Astrocyte (in vitro differentiated cells and primary cell): Measurements from ENCODE around the gene NCAM1. TPM values are rescaled to one million over a fixed set of nuclear protein-coding genes. Genes with fewer than 3 reads are reported as not detected.

Source experiments
- DNase-seq: peaks from one replicate; pipeline ENCODE4 v3.0.0-alpha.2; 2010; ENCODE audit warnings: low read depth
- FAIRE-seq: peaks from 2 replicates; lab custom pipeline; 2011; peaks lifted over from hg19 to GRCh38; lab: Jason Lieb, UNC
- H2AFZ ChIP-seq: 2 replicates; pipeline ENCODE4 v1.6.0; 2012; ENCODE audit warnings: low read depth, low read length, inconsistent platforms
- H3K27ac ChIP-seq: 2 replicates; pipeline ENCODE4 v1.5.1; 2011; ENCODE audit warnings: low read depth, low read length, inconsistent platforms
- H3K27me3 ChIP-seq: 2 replicates; pipeline ENCODE4 v1.6.0; 2011; ENCODE audit warnings: low read length, inconsistent platforms; ENCODE audit not compliant: insufficient read depth
- H3K36me3 ChIP-seq: 2 replicates; pipeline ENCODE4 v1.5.1; 2011; ENCODE audit warnings: low read length, inconsistent platforms; ENCODE audit not compliant: insufficient read depth
- H3K4me1 ChIP-seq: 2 replicates; pipeline ENCODE4 v1.5.1; 2011; ENCODE audit warnings: low read length, inconsistent platforms; ENCODE audit not compliant: insufficient read depth
- H3K4me2 ChIP-seq: 2 replicates; pipeline ENCODE4 v1.6.0; 2012; ENCODE audit warnings: low read length, inconsistent platforms
- H3K4me3 ChIP-seq: 2 replicates; pipeline ENCODE4 v1.5.1; 2011; ENCODE audit warnings: low read depth, mild to moderate bottlenecking, low read length, inconsistent platforms; ENCODE audit not compliant: insufficient read depth
- H3K79me2 ChIP-seq: 2 replicates; pipeline ENCODE4 v1.6.0; 2012; ENCODE audit warnings: mild to moderate bottlenecking, low read length, inconsistent platforms; ENCODE audit not compliant: insufficient read depth
- H3K9ac ChIP-seq: 2 replicates; pipeline ENCODE4 v1.6.0; 2012; ENCODE audit warnings: mild to moderate bottlenecking, low read length, inconsistent platforms
- H3K9me3 ChIP-seq: 2 replicates; pipeline ENCODE4 v1.5.1; 2012; ENCODE audit warnings: low read depth, mild to moderate bottlenecking, low read length, inconsistent platforms; ENCODE audit not compliant: insufficient read depth
- H4K20me1 ChIP-seq: 2 replicates; pipeline ENCODE4 v1.6.0; 2012; ENCODE audit warnings: low read length, inconsistent platforms; ENCODE audit not compliant: insufficient read depth
- H3K27ac Mint-ChIP-seq: one replicate; pipeline ENCODE4 v1.8.0; 2021; ENCODE audit warnings: mild to moderate bottlenecking, mixed read lengths; ENCODE audit not compliant: unreplicated experiment
- H3K27me3 Mint-ChIP-seq: one replicate; pipeline ENCODE4 v1.8.0; 2021; ENCODE audit warnings: low read depth, mixed read lengths; ENCODE audit not compliant: unreplicated experiment
- H3K36me3 Mint-ChIP-seq: one replicate; pipeline ENCODE4 v1.8.0; 2021; ENCODE audit warnings: low read depth, mixed read lengths; ENCODE audit not compliant: unreplicated experiment
- H3K4me1 Mint-ChIP-seq: one replicate; pipeline ENCODE4 v1.8.0; 2021; ENCODE audit warnings: low read depth, mixed read lengths; ENCODE audit not compliant: unreplicated experiment
- H3K4me3 Mint-ChIP-seq: one replicate; pipeline ENCODE4 v1.8.0; 2021; ENCODE audit warnings: mild to moderate bottlenecking, moderate library complexity, mixed read lengths; ENCODE audit not compliant: unreplicated experiment
- H3K9me3 Mint-ChIP-seq: one replicate; pipeline ENCODE4 v1.8.0; 2021; ENCODE audit warnings: mild to moderate bottlenecking, mixed read lengths; ENCODE audit not compliant: unreplicated experiment
- CTCF ChIP-seq: IDR thresholded peaks from 2 replicates; pipeline ENCODE4 v1.5.1; 2011; ENCODE audit warnings: low read depth, mild to moderate bottlenecking, inconsistent platforms, low read length, moderate library complexity; ENCODE audit not compliant: insufficient read depth
- EZH2 ChIP-seq: IDR thresholded peaks from 2 replicates; pipeline ENCODE4 v1.6.1; 2012; ENCODE audit warnings: mild to moderate bottlenecking, low read length, inconsistent platforms; ENCODE audit not compliant: insufficient read depth
- total RNA-seq: library from RNA; stranded (reverse); gene quantifications from 2 replicates; pipeline ENCODE4 v1.2.1, GENCODE V29; 2021

Gene NCAM1
- total RNA-seq, 1 donor from 2014 or later = 17.4 TPM

- H3K4me3 ChIP-seq = no peak overlapping the region
- FAIRE-seq (no peak), DNase-seq (no peak)
- no peak overlapping the region for H3K27ac ChIP-seq
- Mint-ChIP-seq H3K4me1 (peaks cover 8% of the 10 kb centered on the region), H3K4me3 (no peak overlapping the region), H3K27ac (no peak overlapping the region), H3K9me3 (no peaks in the 10 kb centered on the region), H3K27me3 (peaks cover 11% of the 10 kb centered on the region), H3K36me3 (no peaks in the 10 kb centered on the region)
- H2AFZ ChIP-seq = no peak overlapping the region
- no peak overlapping the region for H3K9ac ChIP-seq
- H3K4me1 ChIP-seq = peaks cover 14% of the 10 kb centered on the region
- H3K27me3 ChIP-seq = peaks cover 3% of the 10 kb centered on the region
- no peaks in the 10 kb centered on the region for H3K36me3 ChIP-seq
- TF ChIP-seq EZH2 = no peak
- no peak for TF ChIP-seq CTCF
- H4K20me1 ChIP-seq = no peaks in the 10 kb centered on the region
- H3K9me3 ChIP-seq = no peaks in the 10 kb centered on the region
- no peak overlapping the region for H3K4me2 ChIP-seq
- no peaks in the 10 kb centered on the region for H3K79me2 ChIP-seq
These were observed 277.5 kb downstream of the NCAM1 start for GRCh38 chr11:113238721-113239120.

GRCh38 chr11:113240389-113240788 lies 279.2 kb downstream of the NCAM1 start:
- no peak for FAIRE-seq
- no peak overlapping the region for H3K4me2 ChIP-seq
- H3K36me3 ChIP-seq = no peaks in the 10 kb centered on the region

More at GRCh38 chr11:113240389-113240788, 279.2 kb downstream of the NCAM1 start:
- no peaks in the 10 kb centered on the region for H3K9me3 ChIP-seq
- Mint-ChIP-seq H3K27ac (no peak overlapping the region), H3K36me3 (no peaks in the 10 kb centered on the region), H3K9me3 (no peaks in the 10 kb centered on the region), H3K4me3 (no peak overlapping the region), H3K27me3 (peaks cover 8% of the 10 kb centered on the region), H3K4me1 (peaks cover 8% of the 10 kb centered on the region)
- no peak overlapping the region for H3K27ac ChIP-seq
- H3K9ac ChIP-seq = no peak overlapping the region
- peaks cover 2% of the 10 kb centered on the region for H3K27me3 ChIP-seq
- peaks cover 14% of the 10 kb centered on the region for H3K4me1 ChIP-seq
- H4K20me1 ChIP-seq = no peaks in the 10 kb centered on the region
- no peak for TF ChIP-seq CTCF
- no peak for TF ChIP-seq EZH2
- no peak overlapping the region for H3K4me3 ChIP-seq
- no peak for DNase-seq
- H2AFZ ChIP-seq = no peak overlapping the region
- no peaks in the 10 kb centered on the region for H3K79me2 ChIP-seq
